SK-N-SH (cell line): ENCODE data around the gene IL1R1. TPM values are rescaled to one million over a fixed set of nuclear protein-coding genes. Genes with fewer than 3 reads are reported as not detected.

Experiments
- CTCF ChIA-PET: fragments of 300-600, 350-600 bp; formaldehyde crosslinking; extraction: SDS; loops from one replicate; lab custom pipeline; 2021; lab: Yijun Ruan, JAX
- POLR2A ChIA-PET: fragments of 350-600 bp; sonication (Branson Sonifier 250); formaldehyde crosslinking; extraction: SDS; loops from one replicate; lab custom pipeline; 2020; ENCODE audit warnings: antibody characterized with exemption, inconsistent platforms; lab: Yijun Ruan, JAX
- DNase-seq: peaks from one replicate; pipeline ENCODE4 v3.0.0; 2012
- H2AFZ ChIP-seq: fragments of 200-600 bp; sonication (generic); 2 replicates; pipeline ENCODE4 v1.8.1; 2016; ENCODE audit warnings: antibody characterized with exemption, mild to moderate bottlenecking, low read depth
- H3F3A ChIP-seq: fragments of 200-600 bp; sonication (generic); replicated peaks from 2 replicates; pipeline ENCODE3; 2016; ENCODE audit warnings: antibody characterized with exemption, mild to moderate bottlenecking; ENCODE audit not compliant: insufficient read depth
- H3K27ac ChIP-seq, 2 experiments: fragments of 200-500 bp in 1 of 2; fragments of 200-600 bp in 1 of 2; sonication (Bioruptor generic) in 1 of 2; sonication (generic), shearing (Covaris generic) in 1 of 2; 2 replicates each; pipeline versions ENCODE4 v1.5.1 to v1.6.1; 2014 to 2016; ENCODE audit warnings: low read depth in 2 of 2, inconsistent platforms in 1 of 2, low read length in 1 of 2, mild to moderate bottlenecking in 1 of 2, mixed read lengths in 1 of 2
- H3K27me3 ChIP-seq: fragments of 200-600 bp; sonication (generic), shearing (Covaris generic); 2 replicates; pipeline ENCODE4 v1.6.1; 2016; ENCODE audit warnings: mixed run types; ENCODE audit not compliant: insufficient read depth
- H3K36me3 ChIP-seq, 2 experiments: fragments of 200-500 bp in 1 of 2; fragments of 200-600 bp in 1 of 2; sonication (Bioruptor generic) in 1 of 2; sonication (generic) in 1 of 2; replicated peaks in 1 of 2; 2 replicates each; pipeline versions ENCODE3 to v1.5.1; 2014 to 2016; ENCODE audit warnings: low read length in 1 of 2, mild to moderate bottlenecking in 1 of 2; ENCODE audit not compliant: insufficient read depth in 2 of 2, control insufficient read depth in 1 of 2
- H3K4me1 ChIP-seq, 2 experiments: fragments of 200-500 bp in 1 of 2; fragments of 200-600 bp in 1 of 2; sonication (Bioruptor generic) in 1 of 2; sonication (generic), shearing (Covaris generic) in 1 of 2; 2 replicates each; pipeline versions ENCODE4 v1.5.1 to v1.6.1; 2014 to 2016; ENCODE audit warnings: low read depth in 1 of 2, low read length in 1 of 2, mixed run types in 1 of 2; ENCODE audit not compliant: insufficient read depth in 2 of 2, control insufficient read depth in 1 of 2
- H3K4me2 ChIP-seq: fragments of 200-600 bp; sonication (generic), shearing (Covaris generic); 2 replicates; pipeline ENCODE4 v1.6.1; 2017; ENCODE audit warnings: mixed run types
- H3K4me3 ChIP-seq, 2 experiments: fragments of 200-500 bp in 1 of 2; fragments of 200-600 bp in 1 of 2; sonication (Bioruptor generic) in 1 of 2; sonication (generic), shearing (Covaris generic) in 1 of 2; 2 replicates each; pipeline versions ENCODE4 v1.5.1 to v1.8.1; 2014 to 2016; ENCODE audit warnings: low read depth in 2 of 2, inconsistent platforms in 1 of 2, low read length in 1 of 2, mild to moderate bottlenecking in 1 of 2, mixed read lengths in 1 of 2, moderate library complexity in 1 of 2
- H3K79me2 ChIP-seq: fragments of 200-600 bp; sonication (generic); 2 replicates; pipeline ENCODE4 v1.8.1; 2017; ENCODE audit warnings: mild to moderate bottlenecking; ENCODE audit not compliant: insufficient read depth
- H3K9ac ChIP-seq: fragments of 200-600 bp; sonication (generic); 2 replicates; pipeline ENCODE4 v1.6.1; 2017; ENCODE audit warnings: mixed run types
- H3K9me2 ChIP-seq: fragments of 200-600 bp; sonication (generic); 2 replicates; pipeline ENCODE4 v1.6.1; 2017; ENCODE audit warnings: mixed run types
- H3K9me3 ChIP-seq: fragments of 200-600 bp; sonication (generic); 2 replicates; pipeline ENCODE4 v1.6.1; 2017; ENCODE audit warnings: mixed run types, mild to moderate bottlenecking, moderate library complexity
- H4K20me1 ChIP-seq: fragments of 200-600 bp; sonication (generic); 2 replicates; pipeline ENCODE4 v1.6.1; 2017; ENCODE audit warnings: mild to moderate bottlenecking, mixed run types; ENCODE audit not compliant: insufficient read depth
- CHD2 ChIP-seq: fragments of 150-350 bp; IDR thresholded peaks from 2 replicates; pipeline ENCODE4 v1.6.1; 2018; ENCODE audit warnings: low read length; ENCODE audit not compliant: partially characterized antibody
- MAX ChIP-seq: IDR thresholded peaks from 2 replicates; pipeline ENCODE4 v1.4.0; 2012; ENCODE audit warnings: low read depth
- RCOR1 ChIP-seq: fragments of 150-350 bp; IDR thresholded peaks from 2 replicates; pipeline ENCODE4 v1.6.1; 2017; ENCODE audit warnings: antibody characterized with exemption, low read length
- REST ChIP-seq: IDR thresholded peaks from 2 replicates; pipeline ENCODE4 v1.6.1; 2012; ENCODE audit warnings: mild to moderate bottlenecking, low read depth, low read length, moderate library complexity
- SMC3 ChIP-seq: IDR thresholded peaks from 2 replicates; pipeline ENCODE4 v1.6.1; 2012; ENCODE audit warnings: low read depth, low read length, improper control_type of control experiment
- TAF1 ChIP-seq: IDR thresholded peaks from 2 replicates; pipeline ENCODE4 v1.6.1; 2012; ENCODE audit warnings: low read depth, mild to moderate bottlenecking, low read length, moderate library complexity, borderline replicate concordance
- TCF12 ChIP-seq: IDR thresholded peaks from 2 replicates; pipeline ENCODE4 v1.4.0; 2012
- WGBS: methylation state at CpG from one replicate; pipeline ENCODE4 v1.1.6; 2017; ENCODE audit warnings: low lambda C conversion rate; 5-methylcytosine and 5-hydroxymethylcytosine counted together
- polyA plus RNA-seq, 3 experiments: library from polyadenylated mRNA; depleted of rRNA; stranded (reverse); fragments of >200 nt; gene quantifications; 2 replicates each; pipeline ENCODE4 v1.2.3, GENCODE V29; 2012
- TF ChIP-seq, protein P1 (sequence below): fragments of 150-350 bp; IDR thresholded peaks from 2 replicates; pipeline ENCODE4 v1.6.1; 2016; ENCODE audit warnings: mild to moderate bottlenecking, low read depth, low read length
- TF ChIP-seq, protein P2 (sequence below): IDR thresholded peaks from 2 replicates; pipeline ENCODE4; 2012

IL1R1 gene
- polyA plus RNA-seq, 1 of the 3 experiments (the other 2 are of a cell fraction) = 13.3 TPM

DNA sequence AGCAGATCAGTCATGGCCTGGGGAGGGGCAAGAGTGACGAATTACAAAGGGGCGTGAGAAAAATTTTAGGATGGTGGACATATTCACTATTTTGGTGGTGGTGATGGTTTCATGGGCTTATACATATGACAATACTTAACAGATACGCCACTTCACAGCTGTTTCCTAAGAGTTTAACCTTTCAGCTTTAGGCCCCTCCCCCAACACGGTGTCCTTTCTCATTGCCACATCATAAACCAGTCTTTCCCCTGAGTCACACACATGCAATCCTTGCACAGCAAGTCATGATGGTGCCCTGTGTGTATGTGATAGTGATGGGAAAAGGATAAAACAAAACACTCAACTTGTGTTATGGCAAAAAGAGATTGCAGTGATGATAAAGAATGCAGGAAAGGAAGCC lies 47.6 kb upstream of the IL1R1 start (continued):
- TF ChIP-seq REST (no peak), TAF1 (no peak), CHD2 (no peak)
- TF ChIP-seq, all 33 proteins: peak for 8

GRCh38 chr2:102096103-102096502 lies 46.4 kb upstream of the IL1R1 start:
- CTCF ChIA-PET = interaction anchor here (1.0 kb wide), 1 partner anchor 1863 kb away, joined by 3 read pairs; no protein-coding TSS in a partner anchor
- peaks cover 0 to 11% of the 10 kb centered on the region in 2 experiments; a peak in 3 of 4 replicates for H3K4me1 ChIP-seq

GRCh38 chr2:102098756-102099155 lies 43.8 kb upstream of the IL1R1 start:
- 35% methylated on average over 4 of the region's 4 CpGs for WGBS
- Histone ChIP-seq H3F3A (peaks cover 22% of the 10 kb centered on the region), H3K79me2 (no peaks in the 10 kb centered on the region), H3K27ac (no peak overlapping the region), H3K9me3 (0 out of 2 replicates have a peak, but pooled peaks cover 4% of the 10 kb centered on the region), H3K4me1 (peaks cover 0 to 11% of the 10 kb centered on the region in 2 experiments; a peak in 3 of 4 replicates), H3K9ac (no peak overlapping the region), H3K4me3 (no peak overlapping the region), H3K9me2 (no peaks in the 10 kb centered on the region), H3K4me2 (no peak overlapping the region), H4K20me1 (no peaks in the 10 kb centered on the region)
- CTCF ChIA-PET = interaction anchor here (1.1 kb wide), 1 partner anchor 79 kb away, joined by 3 read pairs; no protein-coding TSS in a partner anchor
- POLR2A ChIA-PET = no interaction called here
- DNase-seq = no peak
- TF ChIP-seq TCF12 (no peak), SMC3 (no peak), MAX (no peak), RCOR1 (no peak)
- TF ChIP-seq, protein P1, sequence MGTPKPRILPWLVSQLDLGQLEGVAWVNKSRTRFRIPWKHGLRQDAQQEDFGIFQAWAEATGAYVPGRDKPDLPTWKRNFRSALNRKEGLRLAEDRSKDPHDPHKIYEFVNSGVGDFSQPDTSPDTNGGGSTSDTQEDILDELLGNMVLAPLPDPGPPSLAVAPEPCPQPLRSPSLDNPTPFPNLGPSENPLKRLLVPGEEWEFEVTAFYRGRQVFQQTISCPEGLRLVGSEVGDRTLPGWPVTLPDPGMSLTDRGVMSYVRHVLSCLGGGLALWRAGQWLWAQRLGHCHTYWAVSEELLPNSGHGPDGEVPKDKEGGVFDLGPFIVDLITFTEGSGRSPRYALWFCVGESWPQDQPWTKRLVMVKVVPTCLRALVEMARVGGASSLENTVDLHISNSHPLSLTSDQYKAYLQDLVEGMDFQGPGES = no peak
- TF ChIP-seq, all 33 proteins: peak for 0
- Histone ChIP-seq H2AFZ (no peak overlapping the region), H3K27me3 (no peaks in the 10 kb centered on the region), H3K36me3 (no peaks in the 10 kb centered on the region)

More at GRCh38 chr2:102096103-102096502, 46.4 kb upstream of the IL1R1 start:
- peaks cover 19% of the 10 kb centered on the region for H3F3A ChIP-seq
- no peak overlapping the region for H3K4me2 ChIP-seq
- no peak overlapping the region for H3K4me3 ChIP-seq
- no peaks in the 10 kb centered on the region for H3K79me2 ChIP-seq
- no peaks in the 10 kb centered on the region for H3K36me3 ChIP-seq
- H3K27me3 ChIP-seq = no peaks in the 10 kb centered on the region
- H3K9ac ChIP-seq = no peak overlapping the region
- no peak for DNase-seq
- 81% methylated on average over 5 of the region's 5 CpGs for WGBS
- TF ChIP-seq, protein P2, sequence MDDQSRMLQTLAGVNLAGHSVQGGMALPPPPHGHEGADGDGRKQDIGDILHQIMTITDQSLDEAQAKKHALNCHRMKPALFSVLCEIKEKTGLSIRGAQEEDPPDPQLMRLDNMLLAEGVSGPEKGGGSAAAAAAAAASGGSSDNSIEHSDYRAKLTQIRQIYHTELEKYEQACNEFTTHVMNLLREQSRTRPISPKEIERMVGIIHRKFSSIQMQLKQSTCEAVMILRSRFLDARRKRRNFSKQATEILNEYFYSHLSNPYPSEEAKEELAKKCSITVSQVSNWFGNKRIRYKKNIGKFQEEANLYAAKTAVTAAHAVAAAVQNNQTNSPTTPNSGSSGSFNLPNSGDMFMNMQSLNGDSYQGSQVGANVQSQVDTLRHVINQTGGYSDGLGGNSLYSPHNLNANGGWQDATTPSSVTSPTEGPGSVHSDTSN = no peak
- TF ChIP-seq, all 33 proteins: peak for 0
- no peak overlapping the region; a peak in 1 of 4 replicates for H3K27ac ChIP-seq
- H4K20me1 ChIP-seq = no peaks in the 10 kb centered on the region
- POLR2A ChIA-PET = no interaction called here
- H3K9me2 ChIP-seq = no peaks in the 10 kb centered on the region
- 0 out of 2 replicates have a peak, but pooled peaks cover 4% of the 10 kb centered on the region for H3K9me3 ChIP-seq
- no peak overlapping the region for H2AFZ ChIP-seq
